ENCODE measurements around the gene TENT5C.
A peak's percentile ranks its signal among the peaks of the same experiment; 100 is the strongest.

The TENT5C gene

DNA sequence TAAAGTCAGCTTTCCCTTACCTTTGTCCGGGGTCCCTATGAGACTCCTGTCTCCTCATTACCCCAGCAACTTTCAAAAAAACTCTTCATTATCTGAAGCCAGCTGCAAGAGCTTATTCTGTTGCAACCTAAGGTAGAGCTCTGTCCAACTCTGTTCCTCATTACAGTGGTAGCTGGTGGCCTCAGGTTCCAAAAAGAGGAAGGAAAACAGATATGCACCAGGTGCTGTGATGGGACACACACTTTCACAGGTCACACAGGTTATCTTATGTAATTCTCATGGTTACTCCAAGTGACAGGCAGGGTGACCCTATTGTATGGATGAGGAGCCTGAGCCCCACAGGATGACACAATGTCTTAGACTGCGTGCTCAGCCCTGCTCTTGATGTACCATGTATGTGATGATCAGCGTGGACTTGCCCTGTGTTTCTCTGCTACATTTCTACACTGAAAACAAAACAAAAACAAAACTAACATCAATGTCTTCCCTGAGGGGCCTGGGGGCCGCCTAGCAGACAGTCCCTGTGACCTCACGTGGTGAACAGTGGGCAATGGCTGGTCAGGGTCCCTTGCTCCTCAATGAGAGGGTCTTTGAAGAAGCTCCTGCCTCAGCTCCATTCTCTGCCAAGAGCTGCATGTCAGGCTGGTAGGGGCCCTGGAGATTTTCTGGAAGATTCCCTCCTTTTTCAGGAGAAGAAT, 9.7 kb upstream of the TENT5C start:
- DNase-seq = no peak

DNA sequence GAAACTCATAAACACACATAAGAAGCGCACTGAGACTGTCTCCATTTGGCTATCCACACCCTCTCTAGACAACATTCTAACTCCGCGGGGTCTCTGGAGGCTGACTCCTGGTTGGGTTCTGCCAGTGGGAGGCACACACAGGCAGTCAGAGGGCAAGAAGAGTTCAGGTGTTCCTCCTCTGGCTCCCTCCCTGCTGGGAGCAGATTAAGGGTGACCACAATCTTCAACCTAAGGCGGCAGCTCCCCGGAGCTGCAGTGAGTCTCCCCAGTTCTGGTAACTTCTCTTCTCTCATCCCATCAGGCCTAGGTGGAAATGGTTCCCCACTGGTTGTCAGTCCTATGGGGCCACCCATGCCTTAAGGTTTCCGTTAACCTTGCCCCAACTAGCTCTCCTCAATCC, 7.4 kb upstream of the TENT5C start:
- DNase-seq = no peak

- DNase-seq = no peak
Observed at GRCh38 chr1:117599286-117600221, 6.3 kb upstream of the TENT5C start.

GRCh38 chr1:117600325-117600943, 5.4 kb upstream of the TENT5C start:
- no peak for DNase-seq

DNA sequence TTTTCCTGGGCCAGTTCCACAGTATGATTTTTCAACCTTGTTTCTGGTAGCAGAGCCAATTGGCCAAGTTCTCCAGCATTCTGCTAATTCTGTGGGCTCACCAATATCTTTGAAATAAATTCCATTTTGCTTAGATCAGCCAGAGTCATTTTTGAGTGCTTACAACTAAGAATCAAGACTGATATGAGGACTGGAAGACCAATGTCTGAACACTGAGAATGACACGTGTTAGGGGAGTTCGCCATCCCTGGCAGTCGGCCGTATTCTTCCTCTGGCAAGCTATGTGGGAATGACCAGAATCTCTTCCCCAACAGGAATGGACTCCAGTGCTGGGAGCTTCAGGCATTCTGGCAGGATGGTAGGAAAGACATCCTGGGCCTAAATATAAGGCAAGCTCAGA, 4.9 kb upstream of the TENT5C start:
- no peak for DNase-seq

DNA sequence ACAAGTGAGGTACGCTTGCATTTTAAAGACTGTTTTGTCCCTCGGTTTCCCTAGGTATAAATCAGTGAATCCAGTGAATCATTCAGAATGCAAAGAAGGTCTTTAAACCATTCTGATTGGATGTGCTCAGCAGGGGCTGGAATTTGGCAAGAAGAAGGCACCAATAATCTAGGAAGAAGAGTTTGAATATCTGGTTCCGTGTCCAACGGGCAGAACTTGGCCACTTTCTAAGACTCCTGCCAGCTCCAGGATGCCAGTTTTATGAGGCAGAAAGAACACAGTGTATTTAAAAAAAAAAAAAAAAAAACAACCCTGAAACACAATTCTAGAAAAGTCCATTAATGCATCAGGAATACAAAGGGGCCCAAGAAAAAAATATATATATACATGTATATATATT, 3.0 kb upstream of the TENT5C start:
- no peak for DNase-seq

DNA sequence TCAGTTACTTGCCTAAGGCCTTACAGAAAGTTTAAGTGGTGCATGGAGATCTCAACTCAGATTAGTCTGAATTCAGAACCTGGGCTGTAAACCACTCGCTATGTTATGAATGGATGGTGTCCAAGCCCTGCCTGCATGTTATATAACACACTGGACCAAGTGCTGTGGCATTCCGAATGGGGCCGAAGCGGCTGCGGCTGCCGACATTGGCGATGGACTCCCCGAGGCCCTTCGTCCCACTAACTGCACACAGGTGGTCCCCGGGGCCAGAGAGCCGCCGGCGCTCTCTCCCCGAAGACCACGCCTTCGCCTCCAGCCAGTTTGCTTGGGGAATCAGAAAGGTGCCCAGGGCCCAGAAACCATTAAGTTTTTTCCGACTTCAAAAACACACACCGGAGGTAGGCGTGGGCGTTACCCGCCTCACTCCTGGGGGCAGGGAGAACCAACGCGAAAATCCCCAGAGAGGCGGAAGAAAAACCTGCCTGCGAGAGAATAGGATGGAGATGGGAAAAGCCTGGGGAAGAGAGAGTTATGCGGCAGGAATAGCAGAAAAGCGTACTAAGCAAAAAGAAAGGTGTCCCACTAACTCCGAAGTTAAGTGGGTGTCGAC, 579 bp upstream of the TENT5C start:
- no peak for DNase-seq

DNA sequence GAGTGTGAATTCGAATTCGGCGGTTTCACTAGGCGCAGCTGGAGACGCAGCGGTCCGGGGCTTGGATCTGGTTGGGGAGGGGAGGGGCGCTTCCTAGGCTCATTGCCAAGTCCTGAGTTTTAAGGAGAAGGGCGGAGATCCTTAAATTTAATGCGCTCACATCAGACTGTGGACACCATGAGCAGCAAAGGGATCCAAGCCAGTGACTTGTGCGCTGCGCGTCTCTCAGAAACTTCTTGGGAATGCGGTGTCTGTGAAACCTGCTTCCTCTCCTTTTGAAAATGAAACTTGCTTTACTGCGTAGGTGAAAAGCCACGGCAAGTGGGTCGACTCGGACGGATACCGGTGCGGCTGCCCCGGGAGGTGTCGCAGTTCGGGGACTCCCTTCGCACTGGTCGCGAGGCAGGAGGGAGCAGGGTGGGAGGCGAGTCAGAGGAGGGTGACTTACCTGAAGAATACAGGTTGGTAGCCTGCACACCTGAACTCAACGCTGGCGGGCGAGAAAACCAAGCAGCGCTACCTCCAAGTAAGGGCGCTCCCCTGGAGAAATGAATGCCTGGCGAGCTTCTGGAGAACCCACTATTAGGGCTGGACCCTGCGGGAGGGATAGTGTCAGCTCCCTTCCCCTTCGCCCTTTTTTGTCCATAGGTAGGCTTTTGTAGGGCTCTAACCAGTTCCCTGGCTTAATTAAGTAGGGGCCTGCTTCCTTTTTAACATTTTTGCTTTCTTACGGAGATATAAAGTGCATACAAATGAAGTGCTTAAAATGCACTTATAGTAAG, 992 bp downstream of the TENT5C start:
- no peak for DNase-seq

GRCh38 chr1:117607471-117607870, 1.6 kb downstream of the TENT5C start:
- DNase-seq = no peak

- no peak for DNase-seq
Observed at GRCh38 chr1:117608115-117608615, 2.3 kb downstream of the TENT5C start.

DNA sequence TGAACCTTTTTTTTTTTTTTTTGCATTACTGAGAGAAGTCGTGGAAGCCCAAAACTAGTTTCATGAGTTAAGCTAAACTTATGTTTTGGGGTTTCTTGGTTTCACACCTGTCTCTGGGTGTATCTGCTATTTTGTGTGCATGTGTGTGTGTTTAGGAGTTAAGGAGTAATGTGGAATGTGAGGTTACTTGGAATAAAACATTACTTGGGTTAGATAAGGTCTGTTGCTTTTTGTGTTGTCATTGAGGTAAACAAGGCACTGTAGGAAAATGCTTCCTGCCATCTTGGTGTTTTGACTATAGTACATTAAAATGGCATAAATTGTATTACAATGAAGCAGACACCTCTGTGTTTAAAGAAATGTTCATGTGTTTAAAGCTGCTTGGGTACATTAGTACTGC, 2.9 kb downstream of the TENT5C start:
- no peak for DNase-seq

GRCh38 chr1:117609471-117609911, 3.6 kb downstream of the TENT5C start:
- no peak for DNase-seq

- no peak for DNase-seq
Observed at GRCh38 chr1:117610036-117610435, 4.2 kb downstream of the TENT5C start.

- no peak for DNase-seq
Observed at GRCh38 chr1:117611121-117611601, 5.3 kb downstream of the TENT5C start.

- DNase-seq = no peak
Observed at GRCh38 chr1:117611894-117612483, 6.1 kb downstream of the TENT5C start.

GRCh38 chr1:117612517-117613248, 6.8 kb downstream of the TENT5C start:
- no peak for DNase-seq

- no peak for DNase-seq
Observed at GRCh38 chr1:117613249-117613968, 7.6 kb downstream of the TENT5C start.

GRCh38 chr1:117613969-117614729, 8.3 kb downstream of the TENT5C start:
- DNase-seq = no peak

DNA sequence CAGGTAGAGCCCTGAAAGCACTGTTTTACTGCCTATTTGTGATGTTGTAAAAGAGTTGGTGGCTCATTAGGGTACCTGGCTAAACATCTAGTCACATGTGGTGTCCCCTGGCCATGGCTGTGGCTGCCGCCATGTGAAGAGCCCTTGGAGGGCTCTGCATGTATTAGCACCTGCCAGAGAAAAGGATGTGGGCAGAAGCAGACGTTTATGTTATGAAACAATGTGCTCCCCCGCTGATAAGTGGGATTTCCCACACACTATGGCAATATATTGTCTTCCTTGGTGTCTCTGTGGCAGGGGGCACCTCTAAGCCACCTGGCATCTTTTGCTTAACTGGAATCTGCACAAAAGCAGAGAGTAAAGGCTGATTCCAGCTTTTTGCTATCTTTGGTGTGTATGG, 9.6 kb downstream of the TENT5C start:
- peak in 1 of 2 experiments; percentile 27 for DNase-seq
